ENCODE measurements around the gene DFFB.

DFFB gene

GRCh38 chr1:3831689-3832088 is 25.6 kb upstream of the DFFB start:
- DNase-seq (ENCODE audit: low read depth in 2 of 2): no peak

GRCh38 chr1:3834701-3835100 is 22.6 kb upstream of the DFFB start:
- no peak for DNase-seq (ENCODE audit: low read depth in 2 of 2)

- no peak for DNase-seq (ENCODE audit: low read depth in 2 of 2)
Observed at GRCh38 chr1:3836421-3836820, 20.9 kb upstream of the DFFB start.

- no peak for DNase-seq (ENCODE audit: low read depth in 2 of 2)
Observed at GRCh38 chr1:3837200-3837599, 20.1 kb upstream of the DFFB start.

- DNase-seq (ENCODE audit: low read depth in 2 of 2): no peak
Observed at GRCh38 chr1:3837685-3838084, 19.6 kb upstream of the DFFB start.

GRCh38 chr1:3838788-3839187 is 18.5 kb upstream of the DFFB start:
- no peak for DNase-seq (ENCODE audit: low read depth in 2 of 2)

GRCh38 chr1:3841491-3841890 is 15.8 kb upstream of the DFFB start:
- no peak for DNase-seq (ENCODE audit: low read depth in 2 of 2)

GRCh38 chr1:3842912-3843311 is 14.4 kb upstream of the DFFB start:
- no peak for DNase-seq (ENCODE audit: low read depth in 2 of 2)

- DNase-seq (ENCODE audit: low read depth in 2 of 2): no peak
Observed at GRCh38 chr1:3846541-3846940, 10.7 kb upstream of the DFFB start.

GRCh38 chr1:3847081-3847480 is 10.2 kb upstream of the DFFB start:
- no peak for DNase-seq (ENCODE audit: low read depth in 2 of 2)

GRCh38 chr1:3850857-3851256 is 6.4 kb upstream of the DFFB start:
- no peak for DNase-seq (ENCODE audit: low read depth in 2 of 2)

GRCh38 chr1:3851292-3851691 is 6.0 kb upstream of the DFFB start:
- no peak for DNase-seq (ENCODE audit: low read depth in 2 of 2)

- no peak for DNase-seq (ENCODE audit: low read depth in 2 of 2)
Observed at GRCh38 chr1:3852091-3852490, 5.2 kb upstream of the DFFB start.

GRCh38 chr1:3852711-3853485 is 4.4 kb upstream of the DFFB start:
- DNase-seq (ENCODE audit: low read depth in 2 of 2): no peak

GRCh38 chr1:3857791-3858129 is 484 bp downstream of the DFFB start:
- no peak for DNase-seq (ENCODE audit: low read depth in 2 of 2)

GRCh38 chr1:3858231-3858981 is 1.1 kb downstream of the DFFB start:
- no peak for DNase-seq (ENCODE audit: low read depth in 2 of 2)

GRCh38 chr1:3863231-3863935 is 6.1 kb downstream of the DFFB start:
- DNase-seq (ENCODE audit: low read depth in 2 of 2): no peak

- DNase-seq (ENCODE audit: low read depth in 2 of 2): no peak
Observed at GRCh38 chr1:3864884-3865283, 7.6 kb downstream of the DFFB start.

- no peak for DNase-seq (ENCODE audit: low read depth in 2 of 2)
Observed at GRCh38 chr1:3865606-3866160, 8.4 kb downstream of the DFFB start.

GRCh38 chr1:3868464-3869006 is 11.3 kb downstream of the DFFB start:
- DNase-seq (ENCODE audit: low read depth in 2 of 2): no peak

GRCh38 chr1:3869751-3870301 is 12.6 kb downstream of the DFFB start:
- no peak for DNase-seq (ENCODE audit: low read depth in 2 of 2)

GRCh38 chr1:3871451-3871805 is 14.2 kb downstream of the DFFB start:
- no peak for DNase-seq (ENCODE audit: low read depth in 2 of 2)

All from stimulated activated CD4-positive, alpha-beta T cell treated with anti-CD3 and anti-CD28 coated beads, Interleukin-1b, Interleukin-23, amount 100 ng/mL, for 1 hour (primary cell).